ENCODE results near the gene ARL15.

DNA sequence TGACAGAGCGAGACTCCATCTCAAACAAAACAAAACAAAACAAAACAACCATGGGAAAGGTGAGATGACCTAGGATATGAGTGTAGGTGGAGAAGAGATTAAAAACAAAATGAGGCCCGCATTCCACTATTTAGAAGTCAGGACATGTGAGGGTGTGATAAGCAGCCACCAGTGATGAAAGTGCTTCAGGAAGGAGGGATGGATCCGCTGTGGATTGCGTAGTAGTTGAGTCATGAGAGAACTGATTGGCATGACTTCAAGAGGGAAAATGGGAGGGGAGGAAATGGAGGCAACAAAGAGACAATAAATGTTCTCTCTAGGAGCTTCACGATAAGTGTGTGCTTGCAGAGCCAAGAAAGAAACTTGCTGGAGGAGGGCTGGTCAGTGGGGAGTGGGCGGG, 367.6 kb downstream of the ARL15 start:
- TF ChIP-seq CTCF (IDR thresholded peaks at IDR 0.05; ENCODE audit: low read depth, low read length) (no peak), POLR2A (IDR thresholded peaks at IDR 0.05; ENCODE audit: extremely low read depth, insufficient read length) (no peak), MYC (IDR thresholded peaks at IDR 0.05; ENCODE audit: low read depth, low read length) (no peak)
- TF ChIP-seq, protein P1, sequence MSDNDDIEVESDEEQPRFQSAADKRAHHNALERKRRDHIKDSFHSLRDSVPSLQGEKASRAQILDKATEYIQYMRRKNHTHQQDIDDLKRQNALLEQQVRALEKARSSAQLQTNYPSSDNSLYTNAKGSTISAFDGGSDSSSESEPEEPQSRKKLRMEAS (IDR thresholded peaks at IDR 0.05; ENCODE audit: low read depth, low read length): no peak
